ENCODE results near the gene STARD3NL. TPM values are rescaled to one million over a fixed set of nuclear protein-coding genes. Genes with fewer than 3 reads are reported as not detected.

STARD3NL gene
- total and polyA plus RNA-seq, 2 of the 13 experiments (the other 11 are each of a cell fraction or from before 2014, with no cell fraction given), result 37.3 to 42.3 TPM

GRCh38 chr7:38181111-38181510 is 3.1 kb downstream of the STARD3NL start:
- H3K9me3 ChIP-seq (ENCODE audit: low read length), result no peaks in the 10 kb centered on the region
- H4K20me1 ChIP-seq (ENCODE audit: insufficient read depth, low read length), result no peaks in the 10 kb centered on the region
- no peak overlapping the region for H3K4me2 ChIP-seq (ENCODE audit: low read depth, low read length)
- DNase-seq (ENCODE audit: low spot score) (no peak), FAIRE-seq (no peak), ATAC-seq (no peak)
- H2AFZ ChIP-seq (ENCODE audit: low read length), result no peak overlapping the region
- H3K9ac ChIP-seq (ENCODE audit: insufficient read depth, low read depth, low read length), result no peak overlapping the region
- POLR2A ChIA-PET, result interaction anchor here (1.5 kb wide), 1 partner anchor 264 kb away, joined by 3 read pairs; the partner anchor contains the start of gene SFRP4
- no peak overlapping the region for H3K4me3 ChIP-seq (replicated peaks in 1 of 3; ENCODE audit: insufficient read depth in 1 of 3, low read depth in 2 of 3, low read length in 3 of 3)
- peaks cover 18% of the 10 kb centered on the region for H3K4me1 ChIP-seq (ENCODE audit: insufficient read depth, low read length)
- H3K36me3 ChIP-seq (replicated peaks in 1 of 2; ENCODE audit: control insufficient read depth in 1 of 2, insufficient read depth in 2 of 2, low read length in 2 of 2), result no peaks in the 10 kb centered on the region
- no peaks in the 10 kb centered on the region; a peak in 1 of 5 replicates for H3K27me3 ChIP-seq (ENCODE audit: control insufficient read depth in 1 of 2, insufficient read depth in 2 of 2, low read length in 2 of 2)
- CTCF ChIA-PET (ENCODE audit: low intra/inter-chr PET ratio, low total read pairs), result no interaction called here
- H3K27ac ChIP-seq (ENCODE audit: extremely low read length, insufficient read depth, low read length), result no peak overlapping the region
- intact Hi-C loops (cut with micrococcal nuclease; ENCODE audit: unreplicated experiment), result no loop called here
- in situ Hi-C loops (cut with HindIII; ENCODE audit: extremely low pct_ligation_motif_present, low pct_unique_long_range_greater_than_20kb), result no loop called here
- H3K79me2 ChIP-seq (ENCODE audit: insufficient read depth, low read length), result peaks cover 22% of the 10 kb centered on the region
- WGBS (ENCODE audit: low lambda C conversion rate), result 100% methylated on average over 1 of the region's 1 CpG
- BruUV-seq (replicated peaks), result no TSS peak
- TF ChIP-seq TAF15 (IDR thresholded peaks at IDR 0.05; ENCODE audit: low read depth, low read length, poor library complexity, severe bottlenecking) (no peak), TCF7L2 (IDR thresholded peaks at IDR 0.05; ENCODE audit: low read depth, low read length) (no peak), ZMYM2 (CRISPR knock-in tag; IDR thresholded peaks at IDR 0.05) (no peak), ZBTB7A (CRISPR knock-in tag; IDR thresholded peaks at IDR 0.05) (no peak), SNAI1 (CRISPR knock-in tag; IDR thresholded peaks at IDR 0.05; ENCODE audit: borderline replicate concordance) (no peak), NONO (IDR thresholded peaks at IDR 0.05) (no peak), NONO (CRISPR knock-in tag; conservative IDR thresholded peaks at IDR 0.05) (no peak), ZNF629 (CRISPR knock-in tag; conservative IDR thresholded peaks at IDR 0.05) (no peak), RBFOX2 (IDR thresholded peaks at IDR 0.05; ENCODE audit: low read depth, low read length) (no peak), ZNF670 (CRISPR knock-in tag; IDR thresholded peaks at IDR 0.05; ENCODE audit: borderline replicate concordance) (no peak), NFYC (CRISPR knock-in tag; IDR thresholded peaks at IDR 0.05) (no peak), ZNF383 (CRISPR knock-in tag; IDR thresholded peaks at IDR 0.05; ENCODE audit: borderline replicate concordance) (no peak), ZNF772 (CRISPR knock-in tag; IDR thresholded peaks at IDR 0.05) (no peak), SKIL (CRISPR knock-in tag; IDR thresholded peaks at IDR 0.05; ENCODE audit: borderline replicate concordance) (no peak), SAFB2 (CRISPR knock-in tag; IDR thresholded peaks at IDR 0.05; ENCODE audit: borderline replicate concordance, low read depth) (no peak)
- TF ChIP-seq, protein P1, sequence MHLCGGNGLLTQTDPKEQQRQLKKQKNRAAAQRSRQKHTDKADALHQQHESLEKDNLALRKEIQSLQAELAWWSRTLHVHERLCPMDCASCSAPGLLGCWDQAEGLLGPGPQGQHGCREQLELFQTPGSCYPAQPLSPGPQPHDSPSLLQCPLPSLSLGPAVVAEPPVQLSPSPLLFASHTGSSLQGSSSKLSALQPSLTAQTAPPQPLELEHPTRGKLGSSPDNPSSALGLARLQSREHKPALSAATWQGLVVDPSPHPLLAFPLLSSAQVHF (CRISPR knock-in tag; IDR thresholded peaks at IDR 0.05), result no peak
- TF ChIP-seq, protein P2, sequence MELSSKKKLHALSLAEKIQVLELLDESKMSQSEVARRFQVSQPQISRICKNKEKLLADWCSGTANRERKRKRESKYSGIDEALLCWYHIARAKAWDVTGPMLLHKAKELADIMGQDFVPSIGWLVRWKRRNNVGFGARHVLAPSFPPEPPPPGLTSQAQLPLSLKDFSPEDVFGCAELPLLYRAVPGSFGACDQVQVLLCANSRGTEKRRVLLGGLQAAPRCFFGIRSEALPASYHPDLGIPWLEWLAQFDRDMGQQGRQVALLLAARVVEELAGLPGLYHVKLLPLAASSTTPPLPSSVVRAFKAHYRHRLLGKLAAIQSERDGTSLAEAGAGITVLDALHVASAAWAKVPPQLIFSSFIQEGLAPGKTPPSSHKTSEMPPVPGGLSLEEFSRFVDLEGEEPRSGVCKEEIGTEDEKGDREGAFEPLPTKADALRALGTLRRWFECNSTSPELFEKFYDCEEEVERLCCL (CRISPR knock-in tag; IDR thresholded peaks at IDR 0.05; ENCODE audit: borderline replicate concordance), result no peak
- TF ChIP-seq, protein P3, sequence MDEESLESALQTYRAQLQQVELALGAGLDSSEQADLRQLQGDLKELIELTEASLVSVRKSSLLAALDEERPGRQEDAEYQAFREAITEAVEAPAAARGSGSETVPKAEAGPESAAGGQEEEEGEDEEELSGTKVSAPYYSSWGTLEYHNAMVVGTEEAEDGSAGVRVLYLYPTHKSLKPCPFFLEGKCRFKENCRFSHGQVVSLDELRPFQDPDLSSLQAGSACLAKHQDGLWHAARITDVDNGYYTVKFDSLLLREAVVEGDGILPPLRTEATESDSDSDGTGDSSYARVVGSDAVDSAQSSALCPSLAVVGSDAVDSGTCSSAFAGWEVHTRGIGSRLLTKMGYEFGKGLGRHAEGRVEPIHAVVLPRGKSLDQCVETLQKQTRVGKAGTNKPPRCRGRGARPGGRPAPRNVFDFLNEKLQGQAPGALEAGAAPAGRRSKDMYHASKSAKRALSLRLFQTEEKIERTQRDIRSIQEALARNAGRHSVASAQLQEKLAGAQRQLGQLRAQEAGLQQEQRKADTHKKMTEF (CRISPR knock-in tag; IDR thresholded peaks at IDR 0.05), result no peak
- TF ChIP-seq, protein P4, sequence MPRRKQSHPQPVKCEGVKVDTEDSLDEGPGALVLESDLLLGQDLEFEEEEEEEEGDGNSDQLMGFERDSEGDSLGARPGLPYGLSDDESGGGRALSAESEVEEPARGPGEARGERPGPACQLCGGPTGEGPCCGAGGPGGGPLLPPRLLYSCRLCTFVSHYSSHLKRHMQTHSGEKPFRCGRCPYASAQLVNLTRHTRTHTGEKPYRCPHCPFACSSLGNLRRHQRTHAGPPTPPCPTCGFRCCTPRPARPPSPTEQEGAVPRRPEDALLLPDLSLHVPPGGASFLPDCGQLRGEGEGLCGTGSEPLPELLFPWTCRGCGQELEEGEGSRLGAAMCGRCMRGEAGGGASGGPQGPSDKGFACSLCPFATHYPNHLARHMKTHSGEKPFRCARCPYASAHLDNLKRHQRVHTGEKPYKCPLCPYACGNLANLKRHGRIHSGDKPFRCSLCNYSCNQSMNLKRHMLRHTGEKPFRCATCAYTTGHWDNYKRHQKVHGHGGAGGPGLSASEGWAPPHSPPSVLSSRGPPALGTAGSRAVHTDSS (CRISPR knock-in tag; conservative IDR thresholded peaks at IDR 0.05), result no peak
